Kidney capillary endothelial cell (primary cell): ENCODE data around the gene TAF9.
"Not testable (repeated sequence)": the region's sequence is repeated elsewhere in the genome, so short reads cannot be mapped to it uniquely, and the experiment has no call there.

ENCODE experiments used
- DNase-seq: peaks from one replicate; pipeline ENCODE4 v3.0.0-alpha.2; 2018; ENCODE audit warnings: low spot score

Gene TAF9

DNA sequence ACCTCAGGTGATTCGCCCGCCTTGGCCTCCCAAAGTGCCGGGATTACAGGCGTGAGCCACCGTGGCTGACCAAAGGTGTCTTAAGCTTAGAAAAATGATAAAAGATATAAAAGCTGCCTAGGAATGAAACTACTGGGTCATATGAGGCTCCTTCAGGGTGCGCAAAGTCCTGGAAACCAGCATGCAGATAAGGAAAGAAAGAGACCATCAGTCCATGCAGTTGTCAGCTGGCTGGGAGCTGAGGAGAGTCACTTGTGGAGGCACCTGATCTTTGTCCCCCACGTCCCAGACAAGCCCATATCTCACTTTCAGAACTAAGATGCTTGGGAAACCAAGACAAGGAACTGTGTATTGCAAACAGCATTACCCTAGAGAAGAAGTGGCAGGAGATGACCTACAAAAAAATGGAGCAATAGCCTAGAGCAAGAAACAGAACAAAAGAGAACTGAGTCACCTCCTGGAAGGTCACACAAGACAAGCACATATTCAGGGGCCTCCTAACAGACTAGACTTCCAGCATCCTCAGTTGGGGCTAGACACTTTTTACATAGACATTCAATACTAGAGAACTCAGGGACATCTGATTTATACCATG is 33.9 kb downstream of the TAF9 start:
- peak; percentile 30 for DNase-seq

- DNase-seq = peak; percentile 59
These were observed 34.5 kb downstream of the TAF9 start for GRCh38 chr5:69334793-69335268.

DNA sequence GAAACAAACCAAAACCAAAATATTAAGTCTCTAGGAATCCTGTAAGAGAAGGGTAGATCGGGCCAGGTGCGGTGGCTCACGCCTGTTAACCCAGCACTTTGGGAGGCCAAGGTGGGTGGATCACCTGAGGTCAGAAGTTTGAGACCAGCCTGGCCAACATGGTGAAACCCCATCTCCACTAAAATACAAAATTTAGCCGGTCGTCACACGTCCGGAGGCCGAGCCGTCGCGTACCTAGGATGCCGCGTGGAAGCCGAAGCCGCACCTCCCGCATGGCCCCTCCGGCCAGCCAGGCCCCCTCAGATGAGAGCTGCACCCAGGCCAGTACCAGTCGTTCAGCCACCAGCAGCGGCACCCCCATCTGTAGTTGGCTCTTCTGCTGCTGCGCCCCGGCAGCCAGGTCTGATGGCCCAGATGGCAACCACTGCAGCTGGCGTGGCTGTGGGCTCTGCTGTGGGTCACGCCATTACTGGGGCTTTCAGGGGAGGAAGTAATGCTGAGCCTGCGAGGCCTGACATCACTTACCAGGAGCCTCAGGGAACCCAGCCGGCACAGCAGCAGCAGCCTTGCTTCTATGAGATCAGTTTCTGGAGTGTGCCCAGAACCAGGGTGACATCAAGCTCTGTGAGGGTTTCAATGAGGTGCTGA is 35.5 kb downstream of the TAF9 start:
- DNase-seq = not testable (repeated sequence)

- DNase-seq = no peak
These were observed 37.5 kb downstream of the TAF9 start for GRCh38 chr5:69331528-69332445.

GRCh38 chr5:69329905-69330489 is 39.3 kb downstream of the TAF9 start:
- no peak for DNase-seq

GRCh38 chr5:69326365-69326764 is 43.0 kb downstream of the TAF9 start:
- DNase-seq = no peak

DNA sequence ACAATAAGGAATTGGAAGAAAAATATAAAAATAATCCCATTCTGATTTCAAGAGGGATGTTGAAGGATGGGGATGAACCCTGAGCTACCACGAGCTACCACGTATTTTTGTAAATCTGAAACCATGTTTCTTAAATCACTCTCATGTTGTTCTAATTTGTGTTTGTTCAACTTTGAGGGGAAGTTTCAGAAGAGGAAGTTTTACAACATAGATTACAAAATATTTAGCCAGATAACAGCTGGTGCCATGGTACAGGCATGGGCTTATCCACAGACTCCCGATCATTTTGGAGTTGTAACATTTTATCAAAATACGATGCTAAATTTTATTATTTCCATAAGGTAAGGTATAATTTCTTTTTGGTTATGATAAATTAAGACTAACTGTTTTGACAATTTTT is 51.9 kb downstream of the TAF9 start:
- DNase-seq = no peak

DNA sequence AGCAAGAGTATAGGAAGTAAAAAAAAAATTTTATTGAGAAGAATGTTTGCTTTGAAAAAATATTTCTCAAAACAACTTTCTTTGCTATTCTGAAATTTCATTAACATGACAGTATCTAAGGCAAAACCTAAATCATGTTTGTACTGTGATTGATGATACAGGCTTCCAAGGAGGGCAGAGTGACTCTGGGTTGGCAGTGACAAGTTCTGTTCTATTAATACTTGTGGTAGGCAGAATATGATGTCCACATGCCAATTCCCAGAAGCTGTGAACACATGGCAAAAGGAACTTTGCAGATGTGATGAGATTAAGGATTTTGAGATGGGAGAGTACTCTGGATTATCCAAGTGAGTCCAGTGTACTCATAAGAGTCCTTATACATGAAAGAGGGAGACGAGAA is 53.3 kb downstream of the TAF9 start:
- DNase-seq = no peak
